ENCODE measurements around the gene SNAP23. TPM values are rescaled to one million over a fixed set of nuclear protein-coding genes. Genes with fewer than 3 reads are reported as not detected.

Gene SNAP23
- total RNA-seq, 1 donor from 2014 or later = 68.4 TPM

- no peak for TF ChIP-seq CTCF (conservative IDR thresholded peaks at IDR 0.05)
- H3K27me3 Mint-ChIP-seq = no peaks in the 10 kb centered on the region
- H3K27ac Mint-ChIP-seq = peak overlapping the region; percentile 59
Measured at GRCh38 chr15:42507514-42507913, 12.1 kb downstream of the SNAP23 start.

GRCh38 chr15:42508263-42508690 lies 12.8 kb downstream of the SNAP23 start:
- Mint-ChIP-seq H3K9me3 (no peaks in the 10 kb centered on the region), H3K4me1 (ENCODE audit: unreplicated experiment) (peaks cover 18% of the 10 kb centered on the region), H3K27ac (peak overlapping the region; percentile 59), H3K36me3 (peaks cover 7% of the 10 kb centered on the region), H3K27me3 (no peaks in the 10 kb centered on the region), H3K4me3 (no peak overlapping the region)
- no peak for TF ChIP-seq CTCF (conservative IDR thresholded peaks at IDR 0.05)
- DNase-seq (ENCODE audit: extremely low spot score, unreplicated experiment) = no peak

More at GRCh38 chr15:42507514-42507913, 12.1 kb downstream of the SNAP23 start:
- DNase-seq (ENCODE audit: extremely low spot score, unreplicated experiment) = no peak
- Mint-ChIP-seq H3K4me1 (ENCODE audit: unreplicated experiment) (peaks cover 18% of the 10 kb centered on the region), H3K36me3 (no peaks in the 10 kb centered on the region), H3K4me3 (no peak overlapping the region), H3K9me3 (no peaks in the 10 kb centered on the region)

GRCh38 chr15:42510258-42511006 lies 15.0 kb downstream of the SNAP23 start:
- H3K4me3 Mint-ChIP-seq = no peak overlapping the region
- H3K9me3 Mint-ChIP-seq = no peaks in the 10 kb centered on the region
- no peak for TF ChIP-seq CTCF (conservative IDR thresholded peaks at IDR 0.05)
- H3K4me1 Mint-ChIP-seq (ENCODE audit: unreplicated experiment) = peaks cover 18% of the 10 kb centered on the region
- no peak for DNase-seq (ENCODE audit: extremely low spot score, unreplicated experiment)
- no peaks in the 10 kb centered on the region for H3K27me3 Mint-ChIP-seq
- peaks cover 18% of the 10 kb centered on the region for H3K36me3 Mint-ChIP-seq
- no peak overlapping the region for H3K27ac Mint-ChIP-seq

- H3K36me3 Mint-ChIP-seq = peaks cover 23% of the 10 kb centered on the region
Measured at GRCh38 chr15:42511007-42511391, 15.6 kb downstream of the SNAP23 start.

GRCh38 chr15:42523331-42523730 lies 27.9 kb downstream of the SNAP23 start:
- H3K4me1 Mint-ChIP-seq (ENCODE audit: unreplicated experiment) = no peaks in the 10 kb centered on the region
- H3K27me3 Mint-ChIP-seq = no peaks in the 10 kb centered on the region

More at GRCh38 chr15:42511007-42511391, 15.6 kb downstream of the SNAP23 start:
- Mint-ChIP-seq H3K4me3 (no peak overlapping the region), H3K9me3 (no peaks in the 10 kb centered on the region), H3K27ac (no peak overlapping the region), H3K27me3 (no peaks in the 10 kb centered on the region), H3K4me1 (ENCODE audit: unreplicated experiment) (peaks cover 18% of the 10 kb centered on the region)
- TF ChIP-seq CTCF (conservative IDR thresholded peaks at IDR 0.05) = no peak
- DNase-seq (ENCODE audit: extremely low spot score, unreplicated experiment) = no peak

More at GRCh38 chr15:42523331-42523730, 27.9 kb downstream of the SNAP23 start:
- TF ChIP-seq CTCF (conservative IDR thresholded peaks at IDR 0.05) = no peak
- no peak overlapping the region for H3K4me3 Mint-ChIP-seq
- H3K27ac Mint-ChIP-seq = no peak overlapping the region
- no peaks in the 10 kb centered on the region for H3K9me3 Mint-ChIP-seq
- H3K36me3 Mint-ChIP-seq = peaks cover 8% of the 10 kb centered on the region
- no peak for DNase-seq (ENCODE audit: extremely low spot score, unreplicated experiment)

Data from type B pancreatic cell (in vitro differentiated cells).